Stimulated activated CD8-positive, alpha-beta memory T cell treated with anti-CD3 and anti-CD28 coated beads, Interleukin-12 subunit alpha, Interleukin-12 subunit beta, amount 100 ng/mL, for 24 hours (primary cell): Measurements from ENCODE around the gene EPHA1.

Experiments used
- DNase-seq: peaks from one replicate; pipeline ENCODE4 v3.0.0-alpha.2; 2020; ENCODE audit errors: extremely low read depth

The EPHA1 gene

DNA sequence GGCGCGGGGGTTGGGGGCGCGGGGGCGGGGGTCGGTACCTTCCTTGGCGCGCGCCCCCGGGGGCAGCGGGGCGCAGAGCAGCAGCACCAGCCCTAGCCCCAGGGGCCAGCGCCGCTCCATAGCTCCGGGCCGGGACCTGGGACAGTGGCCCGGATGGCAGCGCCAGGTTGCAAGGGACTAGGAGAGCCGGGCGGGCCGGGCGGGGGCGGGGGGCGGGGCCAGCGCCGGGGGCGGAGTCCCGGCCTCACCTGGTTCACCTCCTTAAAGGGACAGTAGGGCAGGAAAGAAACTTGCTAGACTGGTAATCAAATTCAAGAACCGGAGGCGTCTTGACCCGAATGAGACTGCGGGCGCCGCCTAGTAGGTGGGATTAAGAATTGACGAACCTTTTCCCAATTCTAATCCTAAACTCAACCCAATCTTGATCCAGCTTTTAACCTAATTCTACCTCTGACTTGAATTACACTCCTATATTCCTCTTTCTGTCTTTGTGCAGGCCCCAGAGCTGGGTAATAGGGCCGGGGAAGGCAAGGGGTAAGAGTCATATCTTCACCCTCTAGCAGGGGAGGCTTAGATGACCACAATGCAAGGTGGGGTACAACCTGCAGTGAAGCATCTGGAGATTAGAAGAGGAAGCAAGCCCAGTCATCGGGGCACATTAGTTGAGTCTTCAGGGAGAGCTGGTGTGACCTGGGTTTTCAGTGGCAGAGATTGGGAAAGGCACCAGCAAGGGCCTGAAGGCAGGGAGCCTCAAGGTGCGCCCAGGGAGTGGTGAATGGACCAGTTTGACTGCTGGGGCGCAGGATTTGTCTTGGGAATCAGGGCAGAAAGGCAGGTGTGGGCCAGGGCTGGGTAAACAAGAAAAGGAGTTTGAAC, at the start of gene EPHA1:
Gene EPHA1, minus strand, starts transcription at position 171 of the 876 bp plus-strand sequence. Its CDS starts 51 bp downstream, at position 120.
- DNase-seq: no peak

DNA sequence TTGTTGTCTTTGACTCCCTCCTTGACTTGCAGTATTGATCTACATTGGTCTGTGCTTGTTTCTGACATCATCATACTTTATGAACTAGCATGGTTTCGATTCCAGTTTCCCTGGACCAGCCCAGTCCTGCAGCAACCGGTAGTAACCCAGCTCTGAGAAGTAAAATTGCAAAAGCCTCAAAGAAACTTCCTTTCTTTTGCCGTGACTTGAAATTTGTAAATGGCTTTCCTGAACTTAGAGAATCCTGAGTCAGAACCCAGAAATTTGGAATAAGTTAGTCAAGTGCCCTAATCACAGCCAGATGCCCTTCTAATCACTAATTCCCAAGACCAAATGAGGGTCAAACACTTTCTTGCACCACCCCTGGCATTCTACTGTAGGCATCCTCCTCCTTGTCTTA, 49.6 kb upstream of the EPHA1 start:
- no peak for DNase-seq

GRCh38 chr7:143456992-143457793, 48.5 kb upstream of the EPHA1 start:
- DNase-seq: no peak

DNA sequence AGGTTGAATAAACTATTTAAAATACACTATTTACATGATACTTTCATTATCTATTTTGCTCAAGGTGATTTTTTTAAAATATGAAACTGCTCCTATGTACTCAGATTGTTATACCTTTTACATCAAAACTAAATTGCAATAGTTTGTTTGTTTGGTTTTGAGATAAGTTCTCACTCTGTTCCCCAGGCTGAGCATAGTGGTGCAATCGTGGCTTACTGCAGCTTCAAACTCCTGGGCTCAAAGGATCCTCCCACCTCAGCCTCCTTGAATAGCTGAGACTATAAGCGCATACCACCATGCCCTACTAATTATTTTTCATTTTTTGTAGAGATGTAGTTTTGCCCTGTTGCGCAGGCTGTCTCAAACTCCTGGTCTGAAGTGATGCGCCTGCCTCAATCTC, 47.3 kb upstream of the EPHA1 start:
- no peak for DNase-seq

- no peak for DNase-seq
Measured at GRCh38 chr7:143455491-143455890, 46.8 kb upstream of the EPHA1 start.

- no peak for DNase-seq
Measured at GRCh38 chr7:143454091-143454680, 45.5 kb upstream of the EPHA1 start.

DNA sequence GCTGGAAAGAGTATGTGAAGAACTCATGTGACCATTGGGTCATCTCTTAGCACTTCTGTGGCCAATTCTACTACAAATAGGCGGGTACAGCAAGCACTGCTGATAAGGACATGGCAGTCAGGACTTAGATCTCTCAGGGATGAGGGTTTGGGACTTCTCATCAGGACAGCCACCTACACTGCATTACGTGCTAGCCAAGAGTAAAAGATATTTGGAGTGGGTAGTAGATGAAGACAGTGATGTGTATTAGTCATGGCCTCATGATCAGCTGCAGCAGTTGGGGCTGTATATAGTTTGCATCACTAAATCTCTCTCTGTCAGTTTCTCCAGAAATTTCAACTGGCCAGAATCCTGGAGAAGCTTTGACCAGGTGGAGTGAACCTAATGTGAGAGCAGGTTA, 43.8 kb upstream of the EPHA1 start:
- no peak for DNase-seq

DNA sequence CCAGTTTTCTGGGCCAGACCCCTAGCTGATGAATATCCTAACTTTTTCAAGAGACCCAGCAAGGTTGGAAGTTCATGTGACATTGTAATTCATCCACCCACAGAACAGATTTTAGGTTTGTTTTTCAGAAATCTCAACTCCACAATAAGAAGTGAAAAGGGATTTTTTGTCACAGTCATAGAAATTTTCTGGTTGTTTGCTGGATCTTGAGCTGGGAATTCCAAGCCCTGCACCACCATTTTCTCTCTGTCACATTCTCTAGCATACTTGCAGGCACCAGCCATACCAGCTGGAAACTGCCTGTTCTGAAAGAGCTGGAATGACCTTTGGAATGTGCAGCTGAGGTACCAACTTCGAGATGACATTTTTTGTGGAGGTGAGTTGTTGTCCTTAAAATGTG, 43.1 kb upstream of the EPHA1 start:
- no peak for DNase-seq

DNA sequence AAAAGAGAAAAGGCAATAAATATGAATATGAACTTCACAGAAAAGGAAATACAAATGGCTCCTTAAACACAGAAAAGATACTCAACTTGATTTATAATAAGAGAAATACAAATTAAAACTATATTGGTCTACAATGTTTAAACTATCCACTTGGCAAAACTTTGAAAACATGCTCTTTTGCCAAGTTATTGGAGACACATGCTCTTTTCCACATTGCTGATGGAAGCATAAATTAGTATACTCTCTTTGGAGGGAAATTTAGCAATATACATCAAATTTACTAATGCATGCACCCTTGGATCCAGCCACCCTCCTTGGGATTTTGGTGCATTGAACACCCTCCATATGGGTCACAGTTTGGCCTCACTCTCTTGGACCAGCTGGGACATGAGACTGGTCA, 42.5 kb upstream of the EPHA1 start:
- no peak for DNase-seq

DNA sequence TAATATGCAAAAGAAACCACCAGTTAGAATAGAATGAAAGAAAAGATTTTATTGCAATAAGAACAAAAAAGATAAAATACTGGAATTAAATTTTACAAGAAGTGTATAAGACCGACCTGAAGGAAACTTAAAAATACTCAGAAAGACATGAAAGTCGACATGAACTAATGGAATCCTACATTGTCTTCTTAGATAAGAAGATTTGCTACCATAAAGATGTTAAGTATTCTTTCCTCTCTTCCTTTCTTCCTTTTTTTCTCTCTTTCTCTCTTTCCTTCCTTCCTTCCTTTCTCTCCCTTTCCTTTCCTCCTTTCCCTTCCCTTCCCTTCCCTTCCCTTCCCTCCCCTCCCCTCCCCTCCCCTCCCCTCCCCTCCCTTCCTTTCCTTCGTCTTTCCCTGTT, 41.1 kb upstream of the EPHA1 start:
- no peak for DNase-seq

GRCh38 chr7:143448429-143448828, 39.8 kb upstream of the EPHA1 start:
- no peak for DNase-seq

- DNase-seq: no peak
Measured at GRCh38 chr7:143447466-143447865, 38.8 kb upstream of the EPHA1 start.

GRCh38 chr7:143444785-143445184, 36.1 kb upstream of the EPHA1 start:
- DNase-seq: no peak

DNA sequence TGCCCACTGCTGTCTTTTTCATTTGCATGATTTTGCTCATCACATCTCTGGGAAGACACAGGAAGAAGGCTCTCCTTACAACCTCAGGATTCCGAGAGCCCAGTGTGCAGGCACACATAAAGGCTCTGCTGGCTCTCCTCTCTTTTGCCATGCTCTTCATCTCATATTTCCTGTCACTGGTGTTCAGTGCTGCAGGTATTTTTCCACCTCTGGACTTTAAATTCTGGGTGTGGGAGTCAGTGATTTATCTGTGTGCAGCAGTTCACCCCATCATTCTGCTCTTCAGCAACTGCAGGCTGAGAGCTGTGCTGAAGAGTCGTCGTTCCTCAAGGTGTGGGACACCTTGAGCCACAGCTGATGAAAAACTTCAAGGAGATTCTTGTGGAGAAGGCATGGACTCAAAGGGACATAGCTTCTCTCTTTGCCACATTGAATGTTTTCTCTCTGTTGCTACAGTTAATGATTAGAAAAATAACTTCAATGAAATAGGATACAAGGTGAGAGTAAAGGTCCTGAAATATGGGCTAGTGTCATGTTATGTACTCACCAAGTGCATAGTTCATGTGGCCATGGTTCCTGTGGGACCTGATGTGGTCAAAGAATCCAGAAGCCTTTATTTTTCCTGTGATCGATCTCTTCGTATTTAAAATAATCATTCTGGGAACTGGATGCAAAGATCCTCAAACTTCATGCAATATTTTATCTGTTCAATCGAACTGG, 35.6 kb upstream of the EPHA1 start:
- no peak for DNase-seq

DNA sequence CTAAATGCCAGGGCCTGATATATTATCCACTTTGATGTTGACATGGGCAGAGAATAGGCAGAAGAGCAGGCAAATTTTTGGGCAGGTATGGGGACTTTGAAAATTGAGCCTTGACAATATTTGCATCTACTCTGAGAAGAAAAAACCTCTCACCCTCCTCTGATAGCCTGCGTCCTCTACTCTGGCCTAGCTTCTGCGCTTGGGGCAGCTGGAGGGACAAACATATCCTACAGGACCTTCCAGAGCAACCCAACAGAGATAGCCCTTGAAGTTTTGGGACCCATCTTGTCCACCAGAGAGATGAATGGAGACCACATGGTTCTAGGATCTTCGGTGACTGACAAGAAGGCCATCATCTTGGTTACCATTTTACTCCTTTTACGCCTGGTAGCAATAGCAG, 34.5 kb upstream of the EPHA1 start, which contains the start of gene TAS2R60:
Gene TAS2R60, plus strand, starts transcription at position 301 of the 400 bp plus-strand sequence. Its CDS starts 0 bp downstream, at position 301.
- no peak for DNase-seq

DNA sequence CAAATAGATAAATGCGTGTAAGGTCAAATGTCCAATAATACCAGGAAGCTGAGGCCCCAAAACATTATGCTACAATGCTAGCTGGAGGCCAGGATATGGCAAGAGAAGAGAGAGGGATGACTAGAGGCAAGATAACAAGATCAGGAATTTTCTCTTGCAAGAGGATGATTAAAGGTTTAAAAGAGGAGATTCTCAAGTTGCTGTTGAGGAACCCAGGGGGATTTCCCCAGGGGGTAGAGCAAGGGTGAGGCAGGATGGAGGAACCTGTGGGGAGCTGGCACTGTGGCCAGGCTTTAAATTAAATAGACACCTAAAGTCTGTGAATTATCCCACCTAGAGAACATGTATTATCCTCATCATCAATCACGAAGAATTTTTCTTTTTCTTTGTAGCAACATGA, 31.2 kb upstream of the EPHA1 start:
- DNase-seq: no peak

DNA sequence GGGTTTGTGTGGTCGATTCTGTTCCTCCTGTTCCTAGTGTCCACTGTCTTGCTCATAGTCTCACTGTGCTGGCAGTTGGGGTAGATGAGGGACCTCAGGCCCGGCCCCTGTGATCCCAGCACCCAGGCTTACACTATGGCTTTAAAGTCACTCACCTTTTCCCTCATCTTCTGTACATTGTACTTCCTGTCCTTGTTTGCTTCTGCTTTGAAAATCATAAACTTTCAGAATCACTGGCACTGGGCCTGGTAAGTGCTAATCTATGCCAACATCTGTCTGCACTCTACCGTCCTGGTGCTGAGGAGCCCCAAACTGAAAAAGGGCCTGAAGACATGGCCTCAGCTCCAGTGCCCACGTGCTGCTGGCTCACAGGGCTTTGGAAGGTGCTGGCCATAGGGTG, 28.9 kb upstream of the EPHA1 start:
- DNase-seq: no peak

DNA sequence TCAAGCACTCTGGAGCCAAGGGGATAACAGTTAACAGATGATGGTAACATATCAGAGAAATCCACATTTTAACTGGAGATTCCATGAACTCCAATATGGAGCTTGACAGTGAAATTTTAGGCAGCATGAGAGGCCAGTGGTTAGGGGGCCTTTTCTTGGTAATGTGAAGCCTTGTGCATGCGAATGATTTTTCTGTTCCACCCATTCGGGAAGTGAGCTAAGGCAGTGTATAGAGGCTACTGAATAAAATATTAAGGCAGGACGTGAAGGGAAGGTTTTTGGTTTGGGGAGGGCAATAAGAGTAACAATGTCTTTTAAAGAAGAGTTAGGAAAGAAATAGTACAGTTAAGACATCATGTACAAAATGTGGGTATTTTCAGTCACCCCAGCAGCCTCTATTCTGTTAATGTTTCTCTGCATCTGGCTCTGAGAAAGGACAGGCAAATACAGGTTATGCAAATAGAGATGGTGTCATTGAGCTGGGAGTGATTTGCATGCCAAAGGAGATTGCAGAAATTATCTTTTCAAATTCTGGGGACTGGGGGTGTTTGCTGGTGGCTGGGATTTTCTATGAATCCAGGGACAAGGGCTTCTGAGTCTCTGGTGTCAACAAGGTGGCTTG, 27.8 kb upstream of the EPHA1 start:
- no peak for DNase-seq

DNA sequence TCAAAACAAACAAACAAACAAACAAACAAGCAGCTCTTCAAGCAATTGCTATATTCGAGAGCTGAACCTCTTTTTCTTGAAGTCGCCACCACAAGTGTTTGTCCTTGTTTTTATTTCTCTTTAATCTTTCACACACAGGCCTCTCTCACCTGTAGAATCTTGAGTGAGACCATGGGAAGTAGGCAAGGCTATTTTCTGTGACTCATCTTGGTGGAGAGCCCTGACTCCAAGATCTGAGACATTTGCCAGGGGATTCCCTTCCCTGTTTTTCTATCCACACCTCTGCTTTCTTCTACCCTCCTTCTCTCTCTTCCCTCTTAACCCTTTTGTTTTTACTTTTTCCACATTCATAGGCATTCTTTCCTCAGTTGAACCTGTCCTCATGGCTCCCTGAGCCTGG, 26.6 kb upstream of the EPHA1 start:
- no peak for DNase-seq

- DNase-seq: no peak
Measured at GRCh38 chr7:143434660-143435059, 26.0 kb upstream of the EPHA1 start.

DNA sequence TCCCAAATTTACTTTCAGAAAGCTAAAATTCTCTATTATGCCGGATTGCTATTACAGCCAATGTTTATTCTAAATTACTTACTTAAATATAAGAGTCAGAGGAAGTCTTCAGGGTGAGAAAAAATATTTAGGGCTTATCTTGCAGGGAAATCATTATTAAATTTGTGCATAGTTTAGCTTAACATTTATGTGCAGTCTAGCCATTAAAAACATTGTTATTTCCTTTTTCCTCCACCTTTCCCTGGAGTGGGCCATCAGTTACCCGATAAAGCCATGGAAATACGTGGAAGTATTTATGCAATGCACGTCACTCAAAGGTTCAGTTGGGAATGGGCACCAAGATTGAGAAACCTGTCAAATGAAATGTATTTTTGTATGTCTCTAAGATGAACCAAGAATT, 25.1 kb upstream of the EPHA1 start:
- DNase-seq: no peak
